Stimulated activated CD8-positive, alpha-beta memory T cell treated with anti-CD3 and anti-CD28 coated beads, Interleukin-2, amount 100 ng/mL, for 48 hours (primary cell): ENCODE measurements around the gene GP9.
"Not testable (repeated sequence)": the region's sequence is repeated elsewhere in the genome, so short reads cannot be mapped to it uniquely, and the experiment has no call there.

Experiments
- DNase-seq, 2 donors: peaks; one replicate each; pipeline ENCODE4 v3.0.0-alpha.2; 2020; ENCODE audit warnings: low read depth in 2 of 2

GP9 gene

GRCh38 chr3:129050556-129051295 lies 9.9 kb upstream of the GP9 start:
- no peak for DNase-seq

GRCh38 chr3:129051871-129052340 lies 8.7 kb upstream of the GP9 start:
- DNase-seq = no peak

- no peak for DNase-seq
Observed at GRCh38 chr3:129052675-129053074, 7.9 kb upstream of the GP9 start.

GRCh38 chr3:129054605-129055104 lies 5.9 kb upstream of the GP9 start:
- DNase-seq = no peak

GRCh38 chr3:129056451-129057173 lies 4.0 kb upstream of the GP9 start:
- no peak for DNase-seq

GRCh38 chr3:129057249-129057648 lies 3.3 kb upstream of the GP9 start:
- DNase-seq = no peak

GRCh38 chr3:129058441-129059200 lies 2.0 kb upstream of the GP9 start:
- no peak for DNase-seq

- DNase-seq = no peak
Observed at GRCh38 chr3:129059311-129059958, 1.1 kb upstream of the GP9 start.

GRCh38 chr3:129061023-129061887 lies 676 bp downstream of the GP9 start:
- DNase-seq = no peak

- DNase-seq = no peak
Observed at GRCh38 chr3:129061888-129062834, 1.6 kb downstream of the GP9 start.

- no peak for DNase-seq
Observed at GRCh38 chr3:129063091-129063640, 2.6 kb downstream of the GP9 start.

- DNase-seq = no peak
Observed at GRCh38 chr3:129063841-129064482, 3.4 kb downstream of the GP9 start.

GRCh38 chr3:129065016-129065719 lies 4.6 kb downstream of the GP9 start:
- DNase-seq = no peak

GRCh38 chr3:129065720-129066073 lies 5.1 kb downstream of the GP9 start:
- DNase-seq = no peak

GRCh38 chr3:129067719-129068118 lies 7.1 kb downstream of the GP9 start:
- DNase-seq = not testable (repeated sequence)

GRCh38 chr3:129068291-129068886 lies 7.8 kb downstream of the GP9 start:
- no peak for DNase-seq

- not testable (repeated sequence) for DNase-seq
Observed at GRCh38 chr3:129069313-129070085, 8.9 kb downstream of the GP9 start.
